ENCODE measurements around the gene THOC7.
A peak's percentile ranks its signal among the peaks of the same experiment; 100 is the strongest.

THOC7 gene

GRCh38 chr3:63851287-63851686 lies 12.3 kb downstream of the THOC7 start:
- no peaks in the 10 kb centered on the region for H3K36me3 Mint-ChIP-seq (ENCODE audit: insufficient read depth)
- peaks cover 28% of the 10 kb centered on the region for H3K4me1 Mint-ChIP-seq
- no peaks in the 10 kb centered on the region for H3K27me3 Mint-ChIP-seq
- ATAC-seq (replicated peaks; ENCODE audit: extremely low read depth, poor library complexity, severe bottlenecking) (no peak), DNase-seq (ENCODE audit: low spot score in 2 of 2) (no peak)
- H3K9me3 Mint-ChIP-seq, result no peaks in the 10 kb centered on the region
- no peak overlapping the region for H3K4me3 Mint-ChIP-seq
- no peak overlapping the region for H3K27ac Mint-ChIP-seq (ENCODE audit: low read depth)

- H3K27ac Mint-ChIP-seq (ENCODE audit: low read depth), result no peak overlapping the region
- H3K9me3 Mint-ChIP-seq, result no peaks in the 10 kb centered on the region
- no peaks in the 10 kb centered on the region for H3K36me3 Mint-ChIP-seq (ENCODE audit: insufficient read depth)
- ATAC-seq (replicated peaks; ENCODE audit: extremely low read depth, poor library complexity, severe bottlenecking) (no peak), DNase-seq (ENCODE audit: low spot score in 2 of 2) (no peak)
- no peaks in the 10 kb centered on the region for H3K27me3 Mint-ChIP-seq
- H3K4me3 Mint-ChIP-seq, result no peak overlapping the region
- H3K4me1 Mint-ChIP-seq, result peaks cover 19% of the 10 kb centered on the region
Observed at GRCh38 chr3:63849175-63849574, 14.4 kb downstream of the THOC7 start.

GRCh38 chr3:63847718-63848450 lies 15.7 kb downstream of the THOC7 start:
- Mint-ChIP-seq H3K27me3 (no peaks in the 10 kb centered on the region), H3K9me3 (no peaks in the 10 kb centered on the region), H3K27ac (ENCODE audit: low read depth) (no peak overlapping the region), H3K36me3 (ENCODE audit: insufficient read depth) (no peaks in the 10 kb centered on the region), H3K4me3 (no peak overlapping the region), H3K4me1 (peaks cover 19% of the 10 kb centered on the region)
- DNase-seq (ENCODE audit: low spot score in 2 of 2), result no peak
- no peak for ATAC-seq (replicated peaks; ENCODE audit: extremely low read depth, poor library complexity, severe bottlenecking)

- DNase-seq (ENCODE audit: low spot score in 2 of 2), result no peak
- H3K4me1 Mint-ChIP-seq, result peaks cover 16% of the 10 kb centered on the region
- H3K4me3 Mint-ChIP-seq, result no peak overlapping the region
- no peak for ATAC-seq (replicated peaks; ENCODE audit: extremely low read depth, poor library complexity, severe bottlenecking)
- no peak overlapping the region for H3K27ac Mint-ChIP-seq (ENCODE audit: low read depth)
- H3K27me3 Mint-ChIP-seq, result no peaks in the 10 kb centered on the region
- no peaks in the 10 kb centered on the region for H3K36me3 Mint-ChIP-seq (ENCODE audit: insufficient read depth)
- no peaks in the 10 kb centered on the region for H3K9me3 Mint-ChIP-seq
Observed at GRCh38 chr3:63845215-63845614, 18.4 kb downstream of the THOC7 start.

GRCh38 chr3:63842127-63842526 lies 21.5 kb downstream of the THOC7 start:
- ATAC-seq (replicated peaks; ENCODE audit: extremely low read depth, poor library complexity, severe bottlenecking), result no peak
- H3K27ac Mint-ChIP-seq (ENCODE audit: low read depth), result no peak overlapping the region
- DNase-seq (ENCODE audit: low spot score in 2 of 2), result no peak
- no peak overlapping the region for H3K4me3 Mint-ChIP-seq
- H3K27me3 Mint-ChIP-seq, result no peaks in the 10 kb centered on the region
- H3K4me1 Mint-ChIP-seq, result peaks cover 5% of the 10 kb centered on the region
- H3K36me3 Mint-ChIP-seq (ENCODE audit: insufficient read depth), result no peaks in the 10 kb centered on the region
- H3K9me3 Mint-ChIP-seq, result no peaks in the 10 kb centered on the region

- Mint-ChIP-seq H3K4me3 (no peak overlapping the region), H3K27ac (ENCODE audit: low read depth) (no peak overlapping the region), H3K36me3 (ENCODE audit: insufficient read depth) (peaks cover 2% of the 10 kb centered on the region), H3K4me1 (peaks cover 5% of the 10 kb centered on the region), H3K27me3 (no peaks in the 10 kb centered on the region), H3K9me3 (no peaks in the 10 kb centered on the region)
- ATAC-seq (replicated peaks; ENCODE audit: extremely low read depth, poor library complexity, severe bottlenecking) (no peak), DNase-seq (ENCODE audit: low spot score in 2 of 2) (no peak)
Observed at GRCh38 chr3:63841704-63842103, 21.9 kb downstream of the THOC7 start.

GRCh38 chr3:63832395-63832794 lies 31.2 kb downstream of the THOC7 start:
- ATAC-seq (replicated peaks; ENCODE audit: extremely low read depth, poor library complexity, severe bottlenecking) (no peak), DNase-seq (ENCODE audit: low spot score in 2 of 2) (no peak)
- Mint-ChIP-seq H3K27ac (ENCODE audit: low read depth) (no peak overlapping the region), H3K4me1 (no peaks in the 10 kb centered on the region), H3K27me3 (no peaks in the 10 kb centered on the region), H3K9me3 (no peaks in the 10 kb centered on the region), H3K4me3 (no peak overlapping the region), H3K36me3 (ENCODE audit: insufficient read depth) (peaks cover 26% of the 10 kb centered on the region)

GRCh38 chr3:63830526-63830925 lies 33.1 kb downstream of the THOC7 start:
- DNase-seq (ENCODE audit: low spot score in 2 of 2) (no peak), ATAC-seq (replicated peaks; ENCODE audit: extremely low read depth, poor library complexity, severe bottlenecking) (no peak)
- H3K4me3 Mint-ChIP-seq, result no peak overlapping the region
- no peak overlapping the region for H3K27ac Mint-ChIP-seq (ENCODE audit: low read depth)
- peaks cover 27% of the 10 kb centered on the region for H3K36me3 Mint-ChIP-seq (ENCODE audit: insufficient read depth)
- H3K4me1 Mint-ChIP-seq, result no peaks in the 10 kb centered on the region
- no peaks in the 10 kb centered on the region for H3K9me3 Mint-ChIP-seq
- H3K27me3 Mint-ChIP-seq, result no peaks in the 10 kb centered on the region

GRCh38 chr3:63824309-63824708 lies 39.3 kb downstream of the THOC7 start:
- Mint-ChIP-seq H3K27ac (ENCODE audit: low read depth) (no peak overlapping the region), H3K36me3 (ENCODE audit: insufficient read depth) (peaks cover 6% of the 10 kb centered on the region), H3K4me1 (no peaks in the 10 kb centered on the region), H3K9me3 (no peaks in the 10 kb centered on the region), H3K27me3 (no peaks in the 10 kb centered on the region), H3K4me3 (no peak overlapping the region)
- DNase-seq (ENCODE audit: low spot score in 2 of 2) (no peak), ATAC-seq (replicated peaks; ENCODE audit: extremely low read depth, poor library complexity, severe bottlenecking) (no peak)

GRCh38 chr3:63819151-63819398 lies 44.5 kb downstream of the THOC7 start, which contains the start of gene C3orf49:
Gene C3orf49 (plus strand): TSS chr3:63819299. CDS start chr3:63819472, 173 bp downstream.
- ATAC-seq (replicated peaks; ENCODE audit: extremely low read depth, poor library complexity, severe bottlenecking) (no peak), DNase-seq (ENCODE audit: low spot score in 2 of 2) (no peak)
- no peaks in the 10 kb centered on the region for H3K27me3 Mint-ChIP-seq
- H3K27ac Mint-ChIP-seq (ENCODE audit: low read depth), result no peak within 1 kb of the TSS
- no peak within 1 kb of the TSS for H3K4me3 Mint-ChIP-seq
- H3K9me3 Mint-ChIP-seq, result no peaks in the 10 kb centered on the region
- H3K4me1 Mint-ChIP-seq, result peaks cover 4% of the 10 kb centered on the region
- H3K36me3 Mint-ChIP-seq (ENCODE audit: insufficient read depth), result peaks cover 2% of the 10 kb centered on the region

- Mint-ChIP-seq H3K36me3 (ENCODE audit: insufficient read depth) (peaks cover 2% of the 10 kb centered on the region), H3K4me3 (no peak overlapping the region), H3K9me3 (no peaks in the 10 kb centered on the region), H3K27ac (ENCODE audit: low read depth) (no peak overlapping the region), H3K4me1 (peaks cover 4% of the 10 kb centered on the region), H3K27me3 (no peaks in the 10 kb centered on the region)
- ATAC-seq (replicated peaks; ENCODE audit: extremely low read depth, poor library complexity, severe bottlenecking) (no peak), DNase-seq (ENCODE audit: low spot score in 2 of 2) (peak; percentile 29 to 49)
Observed at GRCh38 chr3:63818282-63819150, 45.1 kb downstream of the THOC7 start.

- H3K27ac Mint-ChIP-seq (ENCODE audit: low read depth), result peak overlapping the region; percentile 9
- no peaks in the 10 kb centered on the region for H3K27me3 Mint-ChIP-seq
- DNase-seq (ENCODE audit: low spot score in 2 of 2) (no peak), ATAC-seq (replicated peaks; ENCODE audit: extremely low read depth, poor library complexity, severe bottlenecking) (no peak)
- H3K36me3 Mint-ChIP-seq (ENCODE audit: insufficient read depth), result peaks cover 2% of the 10 kb centered on the region
- H3K4me3 Mint-ChIP-seq, result no peak overlapping the region
- peaks cover 4% of the 10 kb centered on the region for H3K4me1 Mint-ChIP-seq
- H3K9me3 Mint-ChIP-seq, result no peaks in the 10 kb centered on the region
Observed at GRCh38 chr3:63817225-63817624, 46.4 kb downstream of the THOC7 start.

- Mint-ChIP-seq H3K4me3 (no peak overlapping the region), H3K4me1 (peaks cover 4% of the 10 kb centered on the region), H3K27me3 (no peaks in the 10 kb centered on the region), H3K9me3 (no peaks in the 10 kb centered on the region), H3K36me3 (ENCODE audit: insufficient read depth) (peaks cover 2% of the 10 kb centered on the region), H3K27ac (ENCODE audit: low read depth) (no peak overlapping the region)
- no peak for ATAC-seq (replicated peaks; ENCODE audit: extremely low read depth, poor library complexity, severe bottlenecking)
- DNase-seq (ENCODE audit: low spot score in 2 of 2), result no peak
Observed at GRCh38 chr3:63814237-63814636, 49.4 kb downstream of the THOC7 start.
